Pancreas (tissue), 10 donors: ENCODE measurements around the gene IFIT2. TPM values are rescaled to one million over a fixed set of nuclear protein-coding genes. Genes with fewer than 3 reads are reported as not detected.

ENCODE experiments used
- ATAC-seq, 4 donors: fragments of 200-7000 bp; cut with Tn5 transposase; one replicate each; pipeline versions ENCODE4 v1.8.0 to v1.9.1; 2020; ENCODE audit warnings: mild to moderate bottlenecking in 4 of 4, moderate library complexity in 4 of 4
- DNase-seq, 6 donors: peaks; one replicate each; pipeline ENCODE4 v3.0.0-alpha.2; 2020
- FAIRE-seq: peaks from 2 replicates; lab custom pipeline; 2012; peaks lifted over from hg19 to GRCh38; lab: Jason Lieb, UNC
- H3K27ac ChIP-seq, 4 donors: fragments of 200-600 bp; sonication (generic); 1 replicate in 3 of 4; 2 replicates in 1 of 4; pipeline versions ENCODE4 v1.5.0 to v1.8.0; 2020
- H3K27me3 ChIP-seq, 4 donors: fragments of 200-600 bp; one replicate each; pipeline ENCODE4 v1.8.0; 2021
- H3K36me3 ChIP-seq, 3 donors: fragments of 200-600 bp; sonication (generic) in 1 of 3; one replicate each; pipeline versions ENCODE4 v1.5.0 to v1.8.0; 2020 to 2021
- H3K4me1 ChIP-seq, 3 donors: fragments of 200-600 bp; one replicate each; pipeline ENCODE4 v1.8.0; 2021
- H3K4me3 ChIP-seq, 4 donors: fragments of 200-600 bp; sonication (generic) in 2 of 4; one replicate each; pipeline versions ENCODE4 v1.5.0 to v1.8.0; 2020 to 2021
- H3K9me3 ChIP-seq, 4 donors: fragments of 200-600 bp; one replicate each; pipeline ENCODE4 v1.8.0; 2021
- WGBS, 2 donors: extraction: QIAGEN DNeasy Blood & Tissue Kit; methylation state at CpG; one replicate each; pipeline ENCODE4 v1.1.7; 2013; 5-methylcytosine and 5-hydroxymethylcytosine counted together
- intact Hi-C, 3 donors: fragments of 100-400 bp; cut with DNase I; formaldehyde crosslinking; loops; one replicate each; pipeline versions ENCODE4 v1.11.1 to v1.14.2; 2022
- polyA plus RNA-seq, 2 donors: library from polyadenylated mRNA; stranded (reverse); fragments of 200-250 nt; gene quantifications; one replicate each; pipeline ENCODE4 v1.2.3, GENCODE V29; 2013
- total RNA-seq, 6 donors: library from RNA; stranded (reverse); fragmentation: NEBNext Ultra II Directional in 4 of 6; extraction: Animal tissue kit (Norgen Biotek cat#: 25700) in 4 of 6; gene quantifications; one replicate each; pipeline versions ENCODE4 v1.2.1 to v1.2.4, GENCODE V29; 2021 to 2023
- TF ChIP-seq, protein P1 (sequence below), 4 donors: fragments of 200-600 bp; sonication (generic) in 3 of 4; IDR thresholded peaks; one replicate each; pipeline versions ENCODE4 v1.5.0 to v1.8.0; 2021; ENCODE audit warnings: antibody characterized with exemption in 4 of 4
- donor health status: healthy with polysubstance abuse.
- donor health status: DM: no; HTN: no; CAD: no; lungs with moderate emphysema.
- donor health status: DM: no; HTN: no; CAD: no.
- donor health status: control.
- donor health status: control.
- donor health status: Bipolar disorder and iron deficiency.
- donor health status: DM: yes; HTN: yes; CAD: no.
- donor health status: DM: no; HTN: no; CAD: no.
- donor health status: DM: no; HTN: no; CAD: no.
- donor health status: DM: yes; HTN: yes; CAD: no.

The IFIT2 gene
- total and polyA plus RNA-seq, 8 donors, result 1.3 to 7.5 (median 1.6) TPM

DNA sequence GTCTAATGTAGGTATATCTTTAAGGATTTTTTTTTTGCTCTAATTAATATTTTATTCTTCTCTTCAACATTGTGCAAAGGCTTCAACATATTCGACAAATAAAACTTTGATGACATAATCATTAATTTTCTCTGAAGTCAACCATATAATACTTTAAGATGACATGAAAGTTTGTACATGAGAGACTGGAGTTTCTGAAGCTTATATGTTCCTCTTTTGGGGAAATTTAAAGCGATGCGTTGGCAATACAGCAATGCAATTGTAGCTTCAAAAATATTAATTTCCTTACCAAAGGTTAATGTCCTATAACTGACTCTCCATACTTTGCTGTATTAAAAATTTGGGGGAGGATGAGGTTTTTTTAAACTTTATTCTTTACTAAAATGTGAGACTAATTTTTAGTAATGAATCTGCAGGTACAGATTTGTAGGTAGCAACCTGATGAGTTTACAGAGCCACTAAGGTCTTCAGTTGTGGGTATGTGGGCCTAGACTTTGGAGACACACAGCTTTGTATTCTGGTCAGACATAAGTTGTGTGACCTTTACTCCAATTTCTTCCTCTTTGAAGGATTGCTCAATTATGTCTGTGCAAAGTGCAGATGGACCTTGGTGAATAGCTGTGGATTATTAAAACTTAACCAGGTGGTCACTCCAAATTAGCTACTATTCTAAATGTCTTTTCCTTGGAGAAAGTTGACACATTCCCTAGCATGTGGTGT lies 32.3 kb upstream of the IFIT2 start:
- FAIRE-seq, result no peak
- intact Hi-C loops, result no loop called here

DNA sequence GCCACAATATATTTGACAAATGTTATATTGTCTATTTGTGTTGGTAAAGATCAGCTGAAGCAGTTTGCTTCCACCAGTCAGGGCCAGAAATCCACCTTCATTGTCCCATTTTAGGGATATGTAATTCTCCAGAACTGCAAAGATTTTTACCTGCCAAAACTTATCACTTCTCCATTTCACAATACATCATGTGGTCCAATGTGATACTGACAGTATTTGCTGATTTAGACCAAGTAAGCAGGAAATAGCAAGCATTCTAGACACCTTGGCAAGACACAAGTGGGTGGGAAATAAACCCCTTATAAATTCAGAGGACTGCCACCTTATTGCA lies 31.7 kb upstream of the IFIT2 start:
- no peak overlapping the region for H3K27ac ChIP-seq
- DNase-seq (no peak), FAIRE-seq (no peak), ATAC-seq (no peak)
- H3K27me3 ChIP-seq, result no peaks in the 10 kb centered on the region
- no peak overlapping the region for H3K4me3 ChIP-seq
- no peaks in the 10 kb centered on the region for H3K9me3 ChIP-seq
- no peaks in the 10 kb centered on the region for H3K4me1 ChIP-seq
- intact Hi-C loops, result no loop called here
- H3K36me3 ChIP-seq, result no peaks in the 10 kb centered on the region
- TF ChIP-seq, protein P1, sequence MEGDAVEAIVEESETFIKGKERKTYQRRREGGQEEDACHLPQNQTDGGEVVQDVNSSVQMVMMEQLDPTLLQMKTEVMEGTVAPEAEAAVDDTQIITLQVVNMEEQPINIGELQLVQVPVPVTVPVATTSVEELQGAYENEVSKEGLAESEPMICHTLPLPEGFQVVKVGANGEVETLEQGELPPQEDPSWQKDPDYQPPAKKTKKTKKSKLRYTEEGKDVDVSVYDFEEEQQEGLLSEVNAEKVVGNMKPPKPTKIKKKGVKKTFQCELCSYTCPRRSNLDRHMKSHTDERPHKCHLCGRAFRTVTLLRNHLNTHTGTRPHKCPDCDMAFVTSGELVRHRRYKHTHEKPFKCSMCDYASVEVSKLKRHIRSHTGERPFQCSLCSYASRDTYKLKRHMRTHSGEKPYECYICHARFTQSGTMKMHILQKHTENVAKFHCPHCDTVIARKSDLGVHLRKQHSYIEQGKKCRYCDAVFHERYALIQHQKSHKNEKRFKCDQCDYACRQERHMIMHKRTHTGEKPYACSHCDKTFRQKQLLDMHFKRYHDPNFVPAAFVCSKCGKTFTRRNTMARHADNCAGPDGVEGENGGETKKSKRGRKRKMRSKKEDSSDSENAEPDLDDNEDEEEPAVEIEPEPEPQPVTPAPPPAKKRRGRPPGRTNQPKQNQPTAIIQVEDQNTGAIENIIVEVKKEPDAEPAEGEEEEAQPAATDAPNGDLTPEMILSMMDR (IDR thresholded peaks at IDR 0.05), result no peak

More for the DNA sequence above, 32.3 kb upstream of the IFIT2 start:
- 79 to 88% methylated on average over 3 of the region's 3 CpGs for WGBS, 2 donors
- H3K4me1 ChIP-seq, result no peaks in the 10 kb centered on the region
- H3K9me3 ChIP-seq, result no peaks in the 10 kb centered on the region
- TF ChIP-seq, protein P1 (IDR thresholded peaks at IDR 0.05), result no peak
- H3K27ac ChIP-seq, result no peak overlapping the region
- peak in 2 of 4 donors; percentile 45 to 57 for ATAC-seq
- no peaks in the 10 kb centered on the region for H3K36me3 ChIP-seq
- H3K27me3 ChIP-seq, result no peaks in the 10 kb centered on the region
- DNase-seq, result no peak
- H3K4me3 ChIP-seq, result no peak overlapping the region

DNA sequence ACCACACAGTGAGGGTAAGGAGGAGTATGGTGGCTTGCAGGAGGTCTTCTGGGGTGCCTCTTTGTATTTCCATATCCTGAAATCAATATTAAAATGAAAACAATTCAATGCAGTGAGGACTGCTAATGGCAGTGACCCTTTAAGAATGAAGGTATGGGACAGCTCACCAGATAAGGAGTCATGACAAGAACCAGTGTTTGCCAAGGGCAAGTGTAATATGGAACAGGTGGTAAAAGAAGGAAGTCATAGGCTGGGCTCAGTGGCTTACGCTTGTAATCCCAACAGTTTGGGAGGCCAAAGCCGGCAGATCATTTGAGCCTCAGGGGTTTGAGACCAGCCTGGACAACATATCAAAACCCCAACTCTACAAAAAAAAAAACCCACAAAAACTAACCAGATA lies 30.3 kb upstream of the IFIT2 start:
- FAIRE-seq (no peak), ATAC-seq (no peak), DNase-seq (no peak)
- intact Hi-C loops, result no loop called here
- H3K4me3 ChIP-seq, result no peak overlapping the region
- H3K36me3 ChIP-seq, result no peaks in the 10 kb centered on the region
- H3K4me1 ChIP-seq, result no peaks in the 10 kb centered on the region
- 88 to 93% methylated on average over 2 of the region's 2 CpGs for WGBS, 2 donors
- no peak overlapping the region for H3K27ac ChIP-seq
- TF ChIP-seq, protein P1 (IDR thresholded peaks at IDR 0.05), result no peak
- no peaks in the 10 kb centered on the region for H3K9me3 ChIP-seq
- H3K27me3 ChIP-seq, result no peaks in the 10 kb centered on the region

DNA sequence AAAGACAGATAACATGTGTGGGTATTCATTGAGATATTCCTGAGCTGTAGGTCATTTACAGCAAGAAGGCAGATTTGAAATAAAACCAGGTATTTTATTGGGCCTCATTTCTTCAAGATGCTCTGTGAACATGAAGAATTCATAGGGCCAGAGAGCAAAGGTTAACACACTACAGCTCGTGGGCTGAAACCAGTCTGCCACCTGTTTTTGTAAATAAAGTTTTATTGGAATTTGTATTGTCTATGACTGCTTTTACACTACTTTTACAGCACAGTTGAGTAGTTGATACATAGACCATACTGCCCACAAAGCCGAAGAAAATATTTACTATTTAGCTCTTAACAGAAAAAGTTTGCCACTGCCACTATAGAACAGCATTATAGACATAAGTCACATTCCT lies 28.2 kb upstream of the IFIT2 start:
- no peak for ATAC-seq
- no peak for DNase-seq
- no peak for FAIRE-seq
- no peaks in the 10 kb centered on the region for H3K9me3 ChIP-seq
- intact Hi-C loops, result no loop called here
- 72 to 93% methylated on average over 2 of the region's 2 CpGs for WGBS, 2 donors
- peaks cover 0 to 11% (median 7%) of the 10 kb centered on the region in 3 donors for H3K4me1 ChIP-seq
- no peaks in the 10 kb centered on the region for H3K27me3 ChIP-seq
- no peak overlapping the region for H3K27ac ChIP-seq
- no peaks in the 10 kb centered on the region for H3K36me3 ChIP-seq
- no peak overlapping the region for H3K4me3 ChIP-seq
- TF ChIP-seq, protein P1 (IDR thresholded peaks at IDR 0.05), result no peak

DNA sequence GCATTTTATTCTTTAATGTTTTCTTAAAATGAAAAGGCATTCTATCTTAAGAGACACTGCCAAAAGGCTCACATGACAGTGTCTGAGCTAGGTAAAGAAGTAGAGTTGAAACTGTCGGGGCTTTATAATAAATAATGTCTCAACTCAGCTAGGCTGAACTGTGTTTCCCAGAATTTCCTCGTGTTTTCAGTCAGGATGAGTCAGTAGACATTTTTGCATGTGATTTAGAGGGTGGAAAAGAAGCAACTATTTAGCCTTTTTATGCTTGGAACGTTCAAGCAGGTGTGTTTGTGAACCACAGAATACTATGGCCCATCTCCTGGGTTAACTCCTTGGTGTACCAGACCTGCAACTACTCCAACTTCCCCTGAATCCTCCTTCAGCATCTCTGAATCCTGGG lies 26.9 kb upstream of the IFIT2 start:
- Histone ChIP-seq H3K36me3 (no peaks in the 10 kb centered on the region), H3K27me3 (no peaks in the 10 kb centered on the region), H3K27ac (peak overlapping the region in 2 of 4 donors; percentile 30 to 41), H3K4me3 (no peak overlapping the region), H3K4me1 (peaks cover 0 to 21% (median 7%) of the 10 kb centered on the region in 3 donors), H3K9me3 (no peaks in the 10 kb centered on the region)
- intact Hi-C loops, result no loop called here
- FAIRE-seq, result no peak
- 27 to 33% methylated on average over 3 of the region's 3 CpGs for WGBS, 2 donors
- ATAC-seq, result peak in 1 of 4 donors; percentile 14
- TF ChIP-seq, protein P1 (IDR thresholded peaks at IDR 0.05), result no peak
- no peak for DNase-seq
